ENCODE measurements around the gene NSUN6.

The NSUN6 gene

DNA sequence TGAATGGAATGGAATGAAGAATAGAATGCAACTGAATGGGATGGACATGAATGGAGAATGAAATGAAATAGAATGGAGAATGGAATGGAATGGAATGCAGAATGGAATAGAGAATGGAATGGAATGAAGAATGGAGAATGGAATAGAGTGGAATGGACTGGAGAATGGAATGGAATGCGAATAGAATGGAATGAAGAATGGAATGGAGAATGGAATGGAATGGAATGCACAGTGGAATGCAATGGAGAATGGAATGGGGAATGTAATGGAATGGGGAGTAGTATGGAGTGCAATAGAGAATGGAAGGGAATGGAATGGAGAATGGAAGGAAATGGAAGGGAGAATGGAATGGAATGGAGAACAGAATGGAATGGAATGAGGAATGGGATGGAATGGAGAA, 93.4 kb downstream of the NSUN6 start:
- no peak for DNase-seq

- DNase-seq = no peak
Observed at GRCh38 chr10:18556522-18557147, 94.8 kb downstream of the NSUN6 start.

GRCh38 chr10:18554479-18554878, 96.9 kb downstream of the NSUN6 start:
- DNase-seq = no peak

GRCh38 chr10:18551473-18551872, 99.9 kb downstream of the NSUN6 start:
- DNase-seq = no peak

DNA sequence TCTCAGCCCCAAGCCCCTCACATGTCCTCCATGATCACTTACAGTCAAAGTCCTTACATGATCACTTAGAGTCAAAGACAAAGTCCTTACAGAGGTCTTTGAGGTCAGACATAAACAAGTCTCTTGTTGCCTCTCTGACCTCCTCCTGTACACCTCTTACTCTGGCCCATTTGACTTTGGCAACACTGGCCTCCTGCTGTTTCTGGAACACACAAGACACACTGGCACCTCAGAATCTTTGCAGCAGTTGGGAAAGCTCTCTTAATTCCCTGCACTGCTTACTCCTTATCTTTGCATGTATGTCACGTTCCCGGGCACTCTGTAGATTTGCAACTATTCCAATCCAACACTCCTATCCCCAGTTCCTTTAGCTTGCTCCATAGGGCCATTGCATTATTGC, 102.3 kb downstream of the NSUN6 start:
- DNase-seq = no peak

DNA sequence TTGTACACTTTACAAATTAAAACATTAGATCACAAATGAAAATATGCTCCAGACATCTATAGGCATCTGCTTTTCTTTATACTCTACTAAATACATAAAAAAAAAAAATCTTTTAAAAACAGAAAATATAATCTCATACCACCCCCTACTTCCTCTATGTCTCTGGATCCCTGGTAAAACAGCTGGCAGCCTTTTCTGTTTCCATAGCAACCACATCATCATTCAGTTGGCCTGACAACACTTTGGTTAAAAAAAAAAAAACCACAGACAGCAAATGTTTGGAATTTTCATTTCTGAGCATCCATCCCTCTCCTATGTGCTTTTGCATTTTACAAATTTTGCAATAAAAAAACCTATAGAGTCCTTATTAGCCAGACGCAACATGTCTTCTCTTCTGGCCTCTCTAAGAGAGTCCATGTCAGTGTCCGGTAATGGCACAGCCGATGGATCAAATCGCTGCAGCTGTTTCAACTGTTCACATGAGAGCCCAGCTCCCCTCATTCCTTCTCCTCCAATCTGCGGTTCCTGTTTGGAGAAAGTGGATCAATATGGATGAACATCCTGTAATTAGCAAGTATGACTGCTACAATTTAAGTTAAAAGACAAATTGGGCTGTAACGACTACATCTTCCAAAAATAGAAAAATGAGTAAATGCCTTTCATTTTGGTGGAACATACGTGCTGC, 105.6 kb downstream of the NSUN6 start:
- no peak for DNase-seq

DNA sequence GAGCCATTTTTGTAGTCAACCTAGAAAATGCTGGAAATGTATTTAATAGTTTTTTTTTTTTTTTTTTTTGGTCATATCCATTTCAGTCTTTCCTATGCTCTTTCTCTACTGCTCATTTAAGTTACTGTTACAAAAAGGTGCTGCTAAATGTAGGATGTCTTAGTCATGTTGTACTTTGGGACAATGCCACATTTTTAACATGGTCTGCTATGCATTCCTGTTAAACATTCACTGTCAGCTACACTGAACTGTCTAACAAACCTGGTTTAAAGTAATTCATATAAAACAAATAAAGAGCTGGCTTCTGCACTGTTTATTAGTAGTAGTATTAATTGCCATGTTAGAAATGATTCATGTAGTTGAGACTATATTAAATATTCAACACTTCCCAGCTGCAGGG, 108.6 kb downstream of the NSUN6 start:
- DNase-seq = no peak

DNA sequence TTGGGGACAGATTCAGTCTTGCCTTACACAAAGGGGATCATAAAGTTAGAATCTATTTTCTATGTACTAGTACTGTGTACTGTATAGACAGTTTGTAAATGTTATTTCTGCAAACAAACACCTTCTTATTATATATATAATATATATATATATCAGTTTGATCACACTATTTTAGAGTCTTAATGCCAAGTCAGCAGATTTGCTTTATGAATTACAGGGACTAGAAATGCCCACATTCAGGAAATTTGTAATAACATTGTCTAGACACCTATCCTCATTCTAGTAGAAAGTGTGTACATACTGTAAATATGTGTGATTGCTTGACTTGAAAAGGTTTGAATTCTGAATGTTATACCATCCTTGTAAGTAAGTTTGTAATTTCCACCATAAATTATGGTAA, 111.2 kb downstream of the NSUN6 start:
- no peak for DNase-seq

- DNase-seq = no peak
Observed at GRCh38 chr10:18539335-18539734, 112.1 kb downstream of the NSUN6 start.

GRCh38 chr10:18533896-18534295, 117.5 kb downstream of the NSUN6 start:
- DNase-seq = no peak

DNA sequence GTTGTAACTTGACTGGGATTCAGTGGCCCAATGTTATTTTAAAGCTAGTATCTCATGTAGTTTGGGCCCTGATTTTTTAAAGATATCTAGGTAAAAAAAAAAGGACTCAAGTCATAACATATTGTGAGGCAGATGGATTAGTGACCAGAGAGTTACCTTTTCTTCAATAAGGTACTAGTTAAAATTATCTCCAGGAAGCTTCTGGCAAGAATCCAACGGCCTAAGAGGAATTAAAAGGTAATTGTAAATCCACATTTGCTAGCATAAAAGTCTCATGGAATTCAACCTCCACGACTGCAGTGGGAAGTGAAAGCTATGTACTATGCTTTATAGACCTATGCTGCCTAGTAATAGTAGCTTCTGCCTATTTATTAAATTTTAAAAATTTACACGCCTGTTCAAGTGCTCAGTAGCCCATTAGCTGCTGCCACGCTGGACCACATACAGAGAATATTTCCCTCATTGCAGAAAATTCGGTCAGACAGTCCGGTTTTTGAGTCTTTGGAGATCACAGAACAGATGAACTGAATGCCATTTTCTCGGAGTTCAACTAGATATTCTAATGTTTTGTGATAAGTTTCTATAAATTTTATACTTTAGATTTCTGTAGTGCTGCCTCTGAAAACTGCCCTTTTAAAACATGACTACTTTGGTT, 118.4 kb downstream of the NSUN6 start:
- DNase-seq = peak; percentile 2

GRCh38 chr10:18528292-18528691, 123.1 kb downstream of the NSUN6 start:
- DNase-seq = no peak

- no peak for DNase-seq
Observed at GRCh38 chr10:18527687-18528086, 123.7 kb downstream of the NSUN6 start.

DNA sequence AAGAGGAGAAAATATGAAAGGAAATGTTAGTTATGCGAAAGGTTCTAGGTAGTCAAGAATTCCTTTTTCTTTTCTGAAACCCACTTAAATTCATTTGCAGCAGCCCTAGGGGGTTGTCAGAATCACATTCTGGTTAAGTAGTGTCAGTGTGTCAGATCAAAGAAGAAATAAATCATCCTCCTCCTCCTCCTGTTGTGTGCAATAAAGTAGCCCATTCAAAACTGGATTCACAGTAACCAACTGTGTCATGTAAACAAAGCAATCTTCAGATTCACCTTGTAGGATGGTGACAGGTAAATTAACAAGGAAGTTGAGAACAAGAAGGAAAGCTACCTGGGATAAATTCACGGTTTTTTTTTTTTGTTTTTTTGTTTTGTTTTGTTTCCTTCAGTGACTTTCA, 127.5 kb downstream of the NSUN6 start:
- no peak for DNase-seq

DNA sequence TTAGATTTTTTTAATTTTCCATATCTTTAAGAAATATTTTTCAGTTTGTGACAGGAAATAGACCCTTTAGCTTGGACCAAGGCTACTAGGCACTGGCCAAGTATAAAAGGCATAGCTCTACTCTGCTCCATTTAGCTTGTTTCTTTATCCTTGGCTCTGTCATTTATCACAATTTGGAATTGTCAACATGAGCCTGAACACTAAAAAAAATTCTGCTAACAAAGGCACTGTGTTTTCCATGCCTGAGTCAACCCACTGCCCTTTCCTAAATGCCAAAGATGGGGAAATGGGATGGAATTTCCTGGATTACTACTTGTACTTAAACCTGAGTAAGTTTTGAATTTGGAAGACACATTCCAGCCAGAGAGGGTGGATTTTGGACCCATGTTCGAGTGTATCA, 128.4 kb downstream of the NSUN6 start:
- no peak for DNase-seq

DNA sequence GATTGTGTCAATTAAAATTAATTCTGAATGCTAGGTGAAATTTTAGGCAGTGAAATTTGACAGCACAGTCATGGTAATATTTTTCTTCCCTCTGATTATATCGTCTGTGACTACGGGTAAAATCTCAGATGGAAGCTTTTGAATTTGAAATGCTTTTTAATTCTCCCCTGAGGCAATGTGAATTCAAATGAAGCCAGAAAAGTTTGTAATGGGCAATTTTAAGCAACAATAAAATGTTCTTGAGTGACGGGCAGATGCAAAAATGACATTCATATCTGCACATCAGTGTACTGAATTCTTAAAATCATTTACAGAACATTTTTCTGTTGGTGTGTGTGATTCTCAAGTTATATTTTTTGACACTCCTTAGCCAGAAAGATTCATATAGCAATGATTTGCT, 134.5 kb downstream of the NSUN6 start:
- no peak for DNase-seq

GRCh38 chr10:18514537-18514936, 136.8 kb downstream of the NSUN6 start:
- no peak for DNase-seq

DNA sequence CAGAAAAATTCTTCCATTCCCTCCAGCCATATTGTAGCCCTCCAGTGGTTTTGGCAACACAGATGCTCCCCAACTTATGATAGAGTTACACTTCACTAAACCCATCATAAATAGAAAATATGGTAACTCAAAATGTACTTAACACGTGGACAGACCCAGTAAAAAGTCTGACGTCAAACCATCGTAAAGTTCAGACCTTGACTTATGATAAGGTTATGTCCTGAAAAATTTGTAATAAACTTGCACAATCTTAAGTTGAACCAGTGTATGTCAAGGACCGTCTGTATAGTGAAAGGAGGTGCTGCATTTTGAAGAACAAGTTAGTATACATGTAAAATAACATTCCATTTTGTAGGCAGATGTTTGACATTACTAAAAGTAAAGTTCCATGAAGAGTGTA, 142.8 kb downstream of the NSUN6 start:
- DNase-seq = no peak

DNA sequence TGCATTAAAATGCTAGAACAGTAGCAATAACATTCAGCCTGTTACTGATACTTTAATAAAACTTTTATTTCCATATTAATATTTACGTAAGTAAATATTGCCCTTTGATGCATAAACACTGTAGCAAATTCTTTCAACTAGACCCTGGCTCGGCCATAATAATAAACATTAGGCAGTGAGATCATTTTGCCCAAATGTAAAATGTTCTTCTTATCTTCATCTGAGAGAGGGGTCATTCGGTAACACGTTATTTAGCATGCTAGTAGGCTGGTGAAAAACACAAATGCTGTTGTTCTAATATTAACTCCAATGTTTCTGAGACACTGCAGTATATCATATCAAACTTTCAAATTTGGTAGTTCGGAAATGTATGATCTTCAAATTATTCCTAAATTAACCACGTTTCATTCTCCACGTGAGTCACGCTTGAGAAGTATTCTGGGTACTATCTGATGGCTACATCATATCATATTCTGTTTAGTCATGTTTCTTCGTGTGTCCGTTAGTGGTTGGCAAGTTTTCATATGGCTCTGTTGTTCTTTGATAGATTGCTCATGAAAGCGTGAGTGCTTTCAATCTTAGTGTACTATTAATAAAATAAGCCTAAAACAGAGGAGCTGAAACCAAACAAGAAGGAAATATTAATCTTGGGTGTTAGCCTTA, 145.8 kb downstream of the NSUN6 start:
- no peak for DNase-seq

GRCh38 chr10:18504161-18504560, 147.2 kb downstream of the NSUN6 start:
- no peak for DNase-seq

DNA sequence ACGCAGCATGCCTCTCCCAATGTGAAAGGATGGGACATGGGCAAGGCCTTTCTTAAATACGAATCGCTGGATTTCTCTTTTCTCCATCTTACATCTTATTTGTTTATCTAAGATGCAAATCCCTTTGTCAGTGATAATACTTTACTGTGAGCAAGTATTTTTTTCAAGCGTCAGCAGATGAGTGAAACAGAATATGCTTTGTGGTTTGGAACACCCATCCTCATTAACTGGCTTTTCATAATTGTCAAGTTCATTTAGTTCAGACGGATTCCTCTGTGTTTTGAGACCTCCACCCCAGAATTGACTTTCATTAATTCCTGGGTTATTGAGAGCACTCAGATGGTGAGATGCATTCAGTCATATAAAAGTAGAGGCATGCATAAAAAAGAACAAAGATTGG, 149.8 kb downstream of the NSUN6 start:
- no peak for DNase-seq

DNA sequence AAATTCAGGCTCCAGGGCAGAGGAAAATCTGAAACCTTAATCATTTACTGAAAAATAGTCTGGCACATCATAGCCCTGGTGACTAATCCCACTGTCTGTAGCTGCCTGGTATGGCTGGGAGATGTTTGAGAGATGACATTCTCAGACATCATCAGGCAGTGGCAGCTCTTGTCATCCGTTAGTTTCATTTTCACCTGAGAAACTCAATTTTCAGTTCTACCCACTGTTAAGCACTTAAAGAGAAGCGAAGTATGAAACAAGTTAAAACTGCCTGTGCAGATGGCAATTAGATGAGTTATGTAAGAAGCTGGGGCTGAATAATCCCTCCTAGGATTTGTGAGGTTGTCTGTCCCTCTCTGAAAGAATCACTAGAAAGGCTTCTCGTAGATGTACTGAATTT, 150.2 kb downstream of the NSUN6 start:
- no peak for DNase-seq

DNA sequence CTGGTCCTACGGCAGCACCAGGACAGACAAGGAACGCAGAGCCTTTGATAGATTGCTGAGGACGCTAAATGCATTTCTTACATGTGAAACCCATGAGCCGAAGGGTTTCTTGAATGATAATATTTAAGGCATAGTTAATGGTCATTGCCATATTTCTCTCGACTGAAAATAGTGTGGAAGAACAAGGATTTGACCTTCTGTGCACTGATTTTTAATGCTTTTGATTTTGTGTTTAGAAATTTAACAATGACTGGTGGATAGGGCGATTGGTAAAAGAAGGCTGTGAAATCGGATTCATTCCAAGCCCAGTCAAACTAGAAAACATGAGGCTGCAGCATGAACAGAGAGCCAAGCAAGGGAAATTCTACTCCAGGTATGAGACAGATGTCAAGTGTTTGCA, 150.8 kb downstream of the NSUN6 start:
- DNase-seq = no peak

GRCh38 chr10:18498998-18499397, 152.4 kb downstream of the NSUN6 start:
- DNase-seq = no peak

Data from NCI-H69 (cell line).